KMS-11 (cell line): ENCODE measurements around the gene HOXB1.

Experiments used
- H2AFZ ChIP-seq: fragments of 200-600 bp; sonication (generic); 2 replicates; pipeline ENCODE4 v1.6.1; 2016; ENCODE audit warnings: antibody characterized with exemption, mixed run types, low read depth
- H3K27ac ChIP-seq: fragments of 200-600 bp; sonication (generic); 2 replicates; pipeline ENCODE4 v1.6.1; 2016; ENCODE audit warnings: mild to moderate bottlenecking, mixed run types
- H3K27me3 ChIP-seq: fragments of 200-600 bp; sonication (generic); 2 replicates; pipeline ENCODE4 v1.6.1; 2017; ENCODE audit warnings: mild to moderate bottlenecking, low read depth, mixed run types, moderate library complexity; ENCODE audit not compliant: insufficient read depth
- H3K36me3 ChIP-seq: fragments of 200-600 bp; sonication (generic); 2 replicates; pipeline ENCODE4 v1.6.1; 2017; ENCODE audit warnings: mild to moderate bottlenecking, mixed run types; ENCODE audit not compliant: insufficient read depth
- H3K4me1 ChIP-seq: fragments of 200-600 bp; sonication (generic); 2 replicates; pipeline ENCODE4 v1.6.1; 2016; ENCODE audit warnings: mild to moderate bottlenecking, low read depth, mixed run types; ENCODE audit not compliant: poor library complexity, severe bottlenecking
- H3K4me2 ChIP-seq: fragments of 200-600 bp; sonication (generic); 2 replicates; pipeline ENCODE4 v1.7.0; 2016; ENCODE audit warnings: mild to moderate bottlenecking, mixed run types
- H3K4me3 ChIP-seq: fragments of 200-600 bp; sonication (generic); IDR thresholded peaks from 2 replicates; pipeline ENCODE4 v1.6.1; 2017; ENCODE audit warnings: low read depth, low read length, mixed read lengths; ENCODE audit not compliant: insufficient read depth
- H3K79me2 ChIP-seq: fragments of 200-600 bp; sonication (generic); 2 replicates; pipeline ENCODE4 v1.6.1; 2016; ENCODE audit warnings: low read depth, mixed run types; ENCODE audit not compliant: insufficient read depth
- H3K9ac ChIP-seq: fragments of 200-600 bp; sonication (generic); 2 replicates; pipeline ENCODE4 v1.6.1; 2016; ENCODE audit warnings: mild to moderate bottlenecking, mixed run types
- H4K20me1 ChIP-seq: fragments of 200-600 bp; sonication (generic); 2 replicates; pipeline ENCODE4 v1.6.1; 2016; ENCODE audit warnings: mild to moderate bottlenecking, mixed run types; ENCODE audit not compliant: insufficient read depth
- TF ChIP-seq, protein P1 (sequence below): fragments of 200-600 bp; sonication (generic); conservative IDR thresholded peaks from 2 replicates; pipeline ENCODE4 v1.6.1; 2017; ENCODE audit warnings: low read depth, mild to moderate bottlenecking, antibody characterized with exemption, low read length, moderate library complexity, mixed read lengths

The HOXB1 gene

GRCh38 chr17:48499248-48499647, 31.6 kb downstream of the HOXB1 start:
- H3K27me3 ChIP-seq, result no peaks in the 10 kb centered on the region

GRCh38 chr17:48498164-48498850, 32.5 kb downstream of the HOXB1 start:
- Histone ChIP-seq H3K4me1 (no peaks in the 10 kb centered on the region), H3K79me2 (no peaks in the 10 kb centered on the region), H3K9ac (no peak overlapping the region), H4K20me1 (no peaks in the 10 kb centered on the region), H3K27me3 (no peaks in the 10 kb centered on the region), H3K27ac (no peak overlapping the region), H3K4me2 (no peak overlapping the region), H2AFZ (no peak overlapping the region), H3K4me3 (no peak overlapping the region), H3K36me3 (no peaks in the 10 kb centered on the region)
- TF ChIP-seq, protein P1, sequence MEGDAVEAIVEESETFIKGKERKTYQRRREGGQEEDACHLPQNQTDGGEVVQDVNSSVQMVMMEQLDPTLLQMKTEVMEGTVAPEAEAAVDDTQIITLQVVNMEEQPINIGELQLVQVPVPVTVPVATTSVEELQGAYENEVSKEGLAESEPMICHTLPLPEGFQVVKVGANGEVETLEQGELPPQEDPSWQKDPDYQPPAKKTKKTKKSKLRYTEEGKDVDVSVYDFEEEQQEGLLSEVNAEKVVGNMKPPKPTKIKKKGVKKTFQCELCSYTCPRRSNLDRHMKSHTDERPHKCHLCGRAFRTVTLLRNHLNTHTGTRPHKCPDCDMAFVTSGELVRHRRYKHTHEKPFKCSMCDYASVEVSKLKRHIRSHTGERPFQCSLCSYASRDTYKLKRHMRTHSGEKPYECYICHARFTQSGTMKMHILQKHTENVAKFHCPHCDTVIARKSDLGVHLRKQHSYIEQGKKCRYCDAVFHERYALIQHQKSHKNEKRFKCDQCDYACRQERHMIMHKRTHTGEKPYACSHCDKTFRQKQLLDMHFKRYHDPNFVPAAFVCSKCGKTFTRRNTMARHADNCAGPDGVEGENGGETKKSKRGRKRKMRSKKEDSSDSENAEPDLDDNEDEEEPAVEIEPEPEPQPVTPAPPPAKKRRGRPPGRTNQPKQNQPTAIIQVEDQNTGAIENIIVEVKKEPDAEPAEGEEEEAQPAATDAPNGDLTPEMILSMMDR, result no peak

More at GRCh38 chr17:48499248-48499647, 31.6 kb downstream of the HOXB1 start:
- Histone ChIP-seq H2AFZ (no peak overlapping the region), H3K4me1 (peaks cover 1% of the 10 kb centered on the region), H3K4me3 (no peak overlapping the region), H4K20me1 (no peaks in the 10 kb centered on the region), H3K27ac (no peak overlapping the region), H3K4me2 (no peak overlapping the region), H3K36me3 (no peaks in the 10 kb centered on the region), H3K9ac (no peak overlapping the region), H3K79me2 (no peaks in the 10 kb centered on the region)
- TF ChIP-seq, protein P1, result no peak

GRCh38 chr17:48497103-48497502, 33.7 kb downstream of the HOXB1 start:
- Histone ChIP-seq H3K79me2 (no peaks in the 10 kb centered on the region), H3K9ac (no peak overlapping the region), H3K27me3 (no peaks in the 10 kb centered on the region), H3K4me2 (no peak overlapping the region), H4K20me1 (no peaks in the 10 kb centered on the region), H3K27ac (no peak overlapping the region), H3K36me3 (no peaks in the 10 kb centered on the region), H2AFZ (no peak overlapping the region), H3K4me1 (peaks cover 7% of the 10 kb centered on the region), H3K4me3 (no peak overlapping the region)
- TF ChIP-seq, protein P1, result no peak

DNA sequence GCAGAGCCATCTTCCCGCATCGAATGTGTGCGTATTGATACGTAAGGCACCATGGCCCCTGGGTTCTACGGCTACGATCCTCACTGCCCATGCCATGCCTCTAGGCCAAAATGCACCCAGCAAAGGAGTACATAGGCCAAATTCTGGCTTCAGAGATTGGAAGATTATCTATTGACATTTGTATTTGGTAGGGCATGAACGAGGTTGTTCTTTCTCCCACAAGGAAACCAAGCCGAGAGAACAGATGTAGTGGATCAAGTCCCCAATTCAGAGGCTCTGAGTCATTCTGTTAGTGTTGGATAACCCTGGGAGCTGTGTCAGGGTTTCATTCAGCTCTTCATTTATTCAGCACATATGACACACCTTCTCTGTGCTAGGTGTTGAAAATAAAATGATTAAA, 36.5 kb downstream of the HOXB1 start:
- Histone ChIP-seq H3K36me3 (no peaks in the 10 kb centered on the region), H3K4me1 (peaks cover 12% of the 10 kb centered on the region), H3K79me2 (no peaks in the 10 kb centered on the region), H3K4me3 (no peak overlapping the region), H3K27ac (no peak overlapping the region), H3K4me2 (no peak overlapping the region), H2AFZ (no peak overlapping the region), H3K27me3 (no peaks in the 10 kb centered on the region), H3K9ac (no peak overlapping the region), H4K20me1 (no peaks in the 10 kb centered on the region)
- TF ChIP-seq, protein P1, result no peak
